Neural cell (in vitro differentiated cells): ENCODE results near the gene HSP90AA1. TPM values are rescaled to one million over a fixed set of nuclear protein-coding genes. Genes with fewer than 3 reads are reported as not detected.

ENCODE experiments used
- H2AFZ ChIP-seq: fragments of 200-600, 300-800 bp; sonication (generic), shearing (Covaris generic); 2 replicates; pipeline ENCODE4 v1.6.0; 2014; ENCODE audit warnings: low read depth, mild to moderate bottlenecking, antibody characterized with exemption, low read length, moderate library complexity
- H3F3A ChIP-seq: fragments of 200-600 bp; shearing (Covaris generic); 2 replicates; pipeline ENCODE4 v1.6.1; 2016; ENCODE audit warnings: mild to moderate bottlenecking, moderate library complexity, mixed read lengths, antibody characterized with exemption, low read length; ENCODE audit not compliant: insufficient read depth, poor library complexity, severe bottlenecking
- H3K27ac ChIP-seq: fragments of 200-600, 300-800 bp; sonication (generic), shearing (Covaris generic); 2 replicates; pipeline ENCODE4 v1.5.1; 2014; ENCODE audit warnings: mild to moderate bottlenecking, low read length, moderate library complexity
- H3K27me3 ChIP-seq: fragments of 300-800, 200-600 bp; sonication (generic), shearing (Covaris generic); 2 replicates; pipeline ENCODE4 v1.6.0; 2014; ENCODE audit warnings: mild to moderate bottlenecking, low read depth, low read length, moderate library complexity; ENCODE audit not compliant: insufficient read depth
- H3K36me3 ChIP-seq: fragments of 300-800, 200-600 bp; sonication (generic), shearing (Covaris generic); 2 replicates; pipeline ENCODE4 v1.5.1; 2014; ENCODE audit warnings: mild to moderate bottlenecking, antibody characterized with exemption, low read length, moderate library complexity; ENCODE audit not compliant: insufficient read depth
- H3K4me2 ChIP-seq: fragments of 300-800, 200-600 bp; sonication (generic), shearing (Covaris generic); 2 replicates; pipeline ENCODE4 v1.6.0; 2014; ENCODE audit warnings: mild to moderate bottlenecking, low read length
- H3K4me3 ChIP-seq: fragments of 300-800, 200-600 bp; sonication (generic), shearing (Covaris generic); 2 replicates; pipeline ENCODE4 v1.5.1; 2014; ENCODE audit warnings: mild to moderate bottlenecking, low read length, moderate library complexity
- H3K79me2 ChIP-seq: fragments of 200-600 bp; shearing (Covaris generic); replicated peaks from 2 replicates; pipeline ENCODE4 v1.6.0; 2014; ENCODE audit warnings: mild to moderate bottlenecking, low read length, moderate library complexity; ENCODE audit not compliant: insufficient read depth
- H3K9ac ChIP-seq: fragments of 300-800, 200-600 bp; sonication (generic), shearing (Covaris generic); 2 replicates; pipeline ENCODE4 v1.6.1; 2016; ENCODE audit warnings: mild to moderate bottlenecking, low read length, mixed read lengths
- H3K9me2 ChIP-seq: fragments of 200-600 bp; shearing (Covaris generic); 2 replicates; pipeline ENCODE4 v1.6.1; 2016; ENCODE audit warnings: mild to moderate bottlenecking, low read length, mixed read lengths; ENCODE audit not compliant: insufficient read depth
- H3K9me3 ChIP-seq: fragments of 200-600, 300-800 bp; sonication (generic), shearing (Covaris generic); 2 replicates; pipeline ENCODE4 v1.6.1; 2016; ENCODE audit warnings: mild to moderate bottlenecking, mixed run types, low read length, moderate library complexity, mixed read lengths
- H4K20me1 ChIP-seq: fragments of 200-600 bp; shearing (Covaris generic); 2 replicates; pipeline ENCODE4 v1.6.1; 2016; ENCODE audit warnings: mild to moderate bottlenecking, mixed run types; ENCODE audit not compliant: insufficient read depth
- CTCF ChIP-seq: fragments of 450-650 bp; IDR thresholded peaks from 2 replicates; pipeline ENCODE4 v1.5.1; 2014; ENCODE audit warnings: antibody characterized with exemption, mild to moderate bottlenecking, moderate library complexity; ENCODE audit not compliant: poor library complexity, severe bottlenecking
- EP300 ChIP-seq: fragments of 450-650 bp; conservative IDR thresholded peaks from 2 replicates; pipeline ENCODE4 v1.6.1; 2014; ENCODE audit warnings: antibody characterized with exemption, mild to moderate bottlenecking, moderate library complexity; ENCODE audit not compliant: poor library complexity, severe bottlenecking
- EZH2 ChIP-seq: fragments of 200-600, 300-800 bp; shearing (Covaris generic), sonication (generic); IDR thresholded peaks from 2 replicates; pipeline ENCODE4 v1.6.1; 2014; ENCODE audit warnings: antibody characterized with exemption, low read length, borderline replicate concordance, mild to moderate bottlenecking; ENCODE audit not compliant: insufficient read depth, poor library complexity, severe bottlenecking
- MXI1 ChIP-seq: fragments of 450-650 bp; conservative IDR thresholded peaks from 2 replicates; pipeline ENCODE4 v1.6.1; 2014; ENCODE audit warnings: antibody characterized with exemption, mild to moderate bottlenecking; ENCODE audit not compliant: poor library complexity, severe bottlenecking
- POLR2AphosphoS5 ChIP-seq: IDR thresholded peaks from 2 replicates; pipeline ENCODE4 v1.6.1; 2012
- RAD21 ChIP-seq: fragments of 450-650 bp; conservative IDR thresholded peaks from 2 replicates; pipeline ENCODE4 v1.6.1; 2014; ENCODE audit warnings: antibody characterized with exemption, mild to moderate bottlenecking, moderate library complexity
- REST ChIP-seq: IDR thresholded peaks from 2 replicates; pipeline ENCODE4 v1.6.1; 2012; ENCODE audit warnings: borderline replicate concordance
- SMC3 ChIP-seq: fragments of 450-650 bp; conservative IDR thresholded peaks from 2 replicates; pipeline ENCODE4 v1.6.1; 2014; ENCODE audit warnings: antibody characterized with exemption, mild to moderate bottlenecking, moderate library complexity; ENCODE audit not compliant: poor library complexity
- TAF1 ChIP-seq: IDR thresholded peaks from 2 replicates; pipeline ENCODE4 v1.6.1; 2012; ENCODE audit warnings: low read depth
- polyA plus RNA-seq: library from polyadenylated mRNA; depleted of rRNA; stranded (reverse); fragments of >200 nt; gene quantifications from 2 replicates; pipeline ENCODE4 v1.2.3, GENCODE V29; 2014

The HSP90AA1 gene
- polyA plus RNA-seq, 1 donor from 2014 or later = 206 TPM

- Histone ChIP-seq H3K36me3 (no peaks in the 10 kb centered on the region), H3K9ac (no peak overlapping the region), H3F3A (no peaks in the 10 kb centered on the region), H3K9me2 (no peaks in the 10 kb centered on the region), H3K9me3 (no peaks in the 10 kb centered on the region), H2AFZ (no peak overlapping the region), H3K27ac (no peak overlapping the region), H3K4me3 (no peak overlapping the region), H3K4me2 (no peak overlapping the region), H4K20me1 (no peaks in the 10 kb centered on the region), H3K27me3 (no peaks in the 10 kb centered on the region), H3K79me2 (no peaks in the 10 kb centered on the region)
- TF ChIP-seq CTCF (no peak), EP300 (no peak), MXI1 (no peak), TAF1 (no peak), EZH2 (no peak), SMC3 (no peak), POLR2AphosphoS5 (no peak), RAD21 (no peak), REST (no peak)
These were observed 38.7 kb upstream of the HSP90AA1 start for GRCh38 chr14:102125546-102125945.

GRCh38 chr14:102124419-102124818 is 37.6 kb upstream of the HSP90AA1 start:
- H3K27ac ChIP-seq = no peak overlapping the region
- H3K9ac ChIP-seq = no peak overlapping the region
- no peak overlapping the region for H3K4me2 ChIP-seq
- H3F3A ChIP-seq = no peaks in the 10 kb centered on the region
- no peaks in the 10 kb centered on the region for H4K20me1 ChIP-seq
- no peaks in the 10 kb centered on the region for H3K9me3 ChIP-seq
- no peak overlapping the region for H2AFZ ChIP-seq
- no peaks in the 10 kb centered on the region for H3K36me3 ChIP-seq
- TF ChIP-seq EZH2 (no peak), SMC3 (no peak), REST (no peak), MXI1 (no peak), CTCF (no peak), POLR2AphosphoS5 (no peak), TAF1 (no peak), RAD21 (no peak)
- no peak overlapping the region for H3K4me3 ChIP-seq
- no peaks in the 10 kb centered on the region for H3K27me3 ChIP-seq
- no peaks in the 10 kb centered on the region for H3K9me2 ChIP-seq
- no peaks in the 10 kb centered on the region for H3K79me2 ChIP-seq
